ENCODE data around the gene ZNF837. TPM values are rescaled to one million over a fixed set of nuclear protein-coding genes. Genes with fewer than 3 reads are reported as not detected.
A peak's percentile ranks its signal among the peaks of the same experiment; 100 is the strongest.
"Not testable (repeated sequence)": the region's sequence is repeated elsewhere in the genome, so short reads cannot be mapped to it uniquely, and the experiment has no call there.

Gene ZNF837
- total RNA-seq, 1 experiment from 2014 or later: 2.5 TPM

DNA sequence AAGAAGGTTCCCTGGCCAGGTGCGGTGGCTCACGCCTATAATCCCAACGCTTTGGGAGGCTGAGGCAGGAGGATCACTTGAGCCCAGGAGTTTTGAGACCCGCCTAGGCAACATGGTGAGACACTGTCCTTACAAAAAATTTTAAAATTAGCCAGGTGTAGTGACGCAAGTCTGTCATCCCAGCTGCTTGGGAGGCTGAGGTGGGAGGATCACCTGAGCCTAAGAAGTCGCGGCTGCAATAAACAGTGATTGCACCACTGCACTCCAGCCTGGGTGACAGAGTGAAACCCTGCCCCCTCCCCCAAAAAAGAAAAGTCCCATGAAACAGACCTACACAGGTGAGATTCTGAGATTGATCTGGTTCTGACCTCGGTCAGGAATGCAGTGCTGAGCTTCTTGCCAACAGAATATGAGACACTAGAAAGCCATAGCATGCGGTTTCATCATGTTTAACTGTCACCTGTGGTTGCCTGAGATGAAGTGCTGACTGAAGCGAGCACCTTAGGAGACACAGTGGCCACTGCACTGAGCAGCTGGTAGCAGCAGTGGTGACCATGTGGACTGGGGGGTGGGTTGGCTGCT is 25.5 kb downstream of the ZNF837 start:
- DNase-seq (ENCODE audit: low read depth in 1 of 2, low spot score in 2 of 2): no peak

DNA sequence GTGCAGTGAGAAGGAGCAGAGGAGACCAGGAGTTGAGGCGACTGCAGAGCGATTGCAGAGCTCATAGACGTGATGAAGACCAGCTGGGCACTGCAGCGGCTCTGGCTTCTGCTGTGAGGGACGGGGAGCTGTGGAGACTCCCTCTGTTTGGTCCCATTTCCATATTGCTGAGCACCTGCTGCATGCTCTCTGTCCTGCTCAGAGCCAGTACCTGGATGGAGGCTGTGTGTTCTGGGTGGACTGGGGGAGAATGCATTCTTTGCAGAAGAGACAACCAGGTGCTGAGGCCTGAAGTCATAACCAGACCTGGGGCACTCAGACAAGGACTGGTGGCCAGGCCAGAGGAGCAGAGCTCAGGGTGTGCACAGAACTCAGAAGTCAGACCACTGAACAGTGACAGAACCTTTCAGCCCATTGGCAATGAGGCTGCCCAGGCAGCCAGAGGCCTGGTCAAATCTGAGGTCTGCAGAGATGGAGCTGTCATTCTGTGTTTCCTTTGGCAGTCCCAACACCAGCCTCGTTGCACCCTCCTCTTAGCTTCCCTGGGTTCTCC is 26.3 kb downstream of the ZNF837 start:
- no peak for DNase-seq (ENCODE audit: low read depth in 1 of 2, low spot score in 2 of 2)
- Histone ChIP-seq H3K9me3 (replicated peaks) (peaks cover 7% of the 10 kb centered on the region), H3K27ac (no peak overlapping the region), H3K36me3 (peaks cover 19% of the 10 kb centered on the region), H3K4me3 (no peak overlapping the region), H3K27me3 (replicated peaks) (peaks cover 10% of the 10 kb centered on the region), H3K4me1 (replicated peaks) (peaks cover 7% of the 10 kb centered on the region)

More for the DNA sequence above, 25.5 kb downstream of the ZNF837 start:
- peaks cover 16% of the 10 kb centered on the region for H3K36me3 ChIP-seq
- H3K4me3 ChIP-seq: no peak overlapping the region
- H3K27me3 ChIP-seq (replicated peaks): peaks cover 10% of the 10 kb centered on the region
- peaks cover 7% of the 10 kb centered on the region for H3K4me1 ChIP-seq (replicated peaks)
- H3K27ac ChIP-seq: no peak overlapping the region
- H3K9me3 ChIP-seq (replicated peaks): peaks cover 7% of the 10 kb centered on the region

DNA sequence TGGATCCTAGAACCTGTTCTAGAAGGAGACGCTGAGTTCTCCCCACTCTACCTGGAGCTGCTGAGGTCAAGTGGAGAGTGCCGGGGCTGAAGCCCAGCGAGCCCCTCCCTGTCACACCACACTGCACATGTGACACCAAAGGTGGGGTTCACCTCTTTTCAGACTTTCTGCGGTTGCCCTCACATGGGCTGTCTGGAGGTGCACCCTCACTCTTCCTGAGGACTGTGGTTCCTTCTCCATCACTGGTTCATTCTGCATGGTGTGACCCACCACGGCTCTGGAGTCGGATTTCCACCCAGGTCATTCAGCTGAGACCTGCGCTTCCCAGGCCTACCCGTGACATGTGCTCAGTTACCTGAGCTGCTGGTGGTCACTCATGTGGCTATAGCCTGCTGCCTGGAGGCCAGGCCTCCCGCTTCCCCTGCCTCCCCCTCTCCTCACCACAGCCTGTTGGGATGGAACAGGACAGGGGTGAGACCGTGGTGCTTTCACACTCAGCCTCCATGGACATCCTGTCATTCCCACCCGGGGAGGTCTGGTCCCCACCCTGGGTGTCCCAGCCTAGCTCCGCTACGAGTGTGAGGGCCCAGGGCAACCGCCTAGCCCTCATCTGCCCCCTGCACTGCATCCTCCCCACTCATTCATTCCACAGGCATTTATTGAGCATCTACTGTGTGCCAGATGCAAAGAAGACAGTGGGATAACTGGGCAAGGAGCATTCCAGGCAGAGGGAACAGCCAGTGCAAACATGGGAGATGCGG is 26.9 kb downstream of the ZNF837 start:
- Histone ChIP-seq H3K27ac (no peak overlapping the region), H3K9me3 (replicated peaks) (peaks cover 7% of the 10 kb centered on the region), H3K4me1 (replicated peaks) (peaks cover 7% of the 10 kb centered on the region), H3K27me3 (replicated peaks) (peaks cover 10% of the 10 kb centered on the region), H3K36me3 (peaks cover 19% of the 10 kb centered on the region), H3K4me3 (no peak overlapping the region)
- DNase-seq (ENCODE audit: low read depth in 1 of 2, low spot score in 2 of 2): peak in 1 of 2 experiments; percentile 32

DNA sequence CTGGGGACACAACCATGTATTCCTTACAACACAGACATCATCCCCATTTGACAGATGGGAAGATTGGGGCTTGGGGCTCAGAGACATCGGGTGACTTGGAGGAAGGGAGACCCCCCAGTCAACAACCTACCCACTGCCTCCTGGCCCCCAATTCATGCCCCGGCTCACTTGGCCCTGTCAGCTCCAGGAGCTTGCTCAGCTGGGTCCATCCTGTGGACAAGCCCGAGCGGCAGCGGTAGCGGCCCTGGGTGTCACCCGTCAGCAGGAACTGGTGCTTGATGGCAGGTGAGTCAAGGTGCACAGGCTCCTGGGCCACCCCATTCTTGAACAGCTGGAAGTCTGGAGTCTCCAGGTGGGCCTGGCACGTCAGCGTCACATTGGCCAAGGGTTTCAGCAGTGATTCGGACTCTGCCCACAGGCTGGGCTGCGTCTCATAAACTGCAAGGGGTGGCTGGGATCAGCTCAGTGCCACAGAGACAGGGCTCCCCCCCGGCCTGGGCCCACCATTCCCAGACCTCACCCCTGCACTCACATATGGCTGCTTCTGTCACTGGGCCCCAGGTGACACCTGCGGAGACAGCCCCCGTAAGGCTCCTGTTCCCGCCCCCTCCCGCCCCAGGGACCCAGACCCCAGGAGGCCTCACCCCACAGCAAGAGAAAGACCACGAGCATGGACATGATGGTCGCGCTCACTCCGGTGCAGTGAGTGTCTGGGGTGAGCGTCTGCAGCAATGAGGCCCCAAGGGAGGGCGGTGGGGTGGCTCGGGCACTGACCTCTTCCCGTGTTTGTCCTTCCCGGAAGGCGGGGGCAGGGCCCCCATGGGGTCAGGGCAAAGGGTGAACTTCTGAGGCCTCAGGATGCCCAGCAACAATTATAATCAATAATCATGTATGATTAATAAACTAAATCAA is 27.8 kb downstream of the ZNF837 start, which contains the start of gene A1BG:
Gene A1BG, minus strand, starts transcription at position 733 of the 912 bp plus-strand sequence. Its CDS starts 55 bp downstream, at position 678.
- Histone ChIP-seq H3K36me3 (peaks cover 19% of the 10 kb centered on the region), H3K9me3 (replicated peaks) (peaks cover 7% of the 10 kb centered on the region), H3K4me3 (no peak within 1 kb of the TSS), H3K27ac (no peak within 1 kb of the TSS), H3K27me3 (replicated peaks) (peaks cover 10% of the 10 kb centered on the region), H3K4me1 (replicated peaks) (peaks cover 12% of the 10 kb centered on the region)
- no peak for DNase-seq (ENCODE audit: low read depth in 1 of 2, low spot score in 2 of 2)

DNA sequence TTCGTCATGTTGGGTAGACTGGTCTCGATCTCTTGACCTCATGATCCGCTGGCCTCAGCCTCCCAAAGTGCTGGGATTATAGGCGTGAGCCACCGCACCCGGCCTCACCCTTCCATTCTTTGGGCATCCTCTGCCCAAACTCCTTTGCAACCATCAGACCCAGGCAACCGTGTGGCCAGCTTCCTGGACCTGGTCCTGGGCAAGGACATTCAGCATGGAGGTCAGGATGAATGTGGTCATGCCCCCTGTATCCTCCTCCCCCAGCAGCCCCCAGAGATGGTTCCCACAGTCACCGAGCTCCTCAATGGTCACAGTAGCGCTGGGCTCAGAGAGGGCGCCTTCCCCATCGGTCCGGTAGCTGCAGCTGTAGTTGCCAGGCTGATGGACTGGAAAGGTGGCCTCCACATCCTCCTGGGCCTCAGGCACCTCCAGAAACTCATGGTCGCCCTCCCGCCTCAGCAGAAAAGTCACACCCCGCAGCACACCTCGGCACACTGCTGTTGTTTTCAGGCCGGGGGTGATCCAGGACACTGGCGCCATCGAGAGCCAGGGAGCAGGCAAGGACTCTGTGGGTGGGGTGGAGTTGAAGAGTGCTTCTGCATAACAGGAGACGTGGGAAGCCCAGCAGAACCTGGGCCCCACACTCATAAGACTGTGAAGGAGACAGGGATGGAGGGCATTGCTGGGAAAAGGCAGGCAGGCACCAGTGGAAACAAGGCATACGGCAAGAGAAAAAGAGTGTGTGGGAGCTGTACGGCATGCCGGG is 28.7 kb downstream of the ZNF837 start:
- Histone ChIP-seq H3K9me3 (replicated peaks) (peaks cover 7% of the 10 kb centered on the region), H3K4me3 (no peak overlapping the region), H3K27ac (no peak overlapping the region), H3K4me1 (replicated peaks) (peaks cover 14% of the 10 kb centered on the region), H3K36me3 (peaks cover 19% of the 10 kb centered on the region), H3K27me3 (replicated peaks) (peaks cover 9% of the 10 kb centered on the region)
- DNase-seq (ENCODE audit: low read depth in 1 of 2, low spot score in 2 of 2): no peak

DNA sequence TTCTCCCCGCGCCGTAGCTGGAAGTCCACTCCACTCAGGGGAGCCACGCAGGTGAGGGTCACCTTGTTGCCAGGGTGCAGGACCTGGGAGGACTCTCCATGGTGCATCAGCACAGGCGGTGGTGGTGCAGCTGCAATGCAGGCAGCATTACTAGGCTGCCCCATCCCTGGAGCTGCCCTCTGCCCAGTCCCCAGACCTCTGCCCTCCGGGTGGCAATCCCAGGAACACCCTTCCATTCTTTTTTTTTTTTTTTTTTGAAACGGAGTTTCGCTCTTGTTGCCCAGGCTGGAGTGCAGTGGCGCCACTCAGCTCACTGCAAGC is 29.3 kb downstream of the ZNF837 start:
- no peak for DNase-seq (ENCODE audit: low read depth in 1 of 2, low spot score in 2 of 2)
- Histone ChIP-seq H3K27me3 (replicated peaks) (peaks cover 6% of the 10 kb centered on the region), H3K4me3 (no peak overlapping the region), H3K9me3 (replicated peaks) (peaks cover 6% of the 10 kb centered on the region), H3K36me3 (peaks cover 19% of the 10 kb centered on the region), H3K27ac (no peak overlapping the region), H3K4me1 (replicated peaks) (peaks cover 19% of the 10 kb centered on the region)

DNA sequence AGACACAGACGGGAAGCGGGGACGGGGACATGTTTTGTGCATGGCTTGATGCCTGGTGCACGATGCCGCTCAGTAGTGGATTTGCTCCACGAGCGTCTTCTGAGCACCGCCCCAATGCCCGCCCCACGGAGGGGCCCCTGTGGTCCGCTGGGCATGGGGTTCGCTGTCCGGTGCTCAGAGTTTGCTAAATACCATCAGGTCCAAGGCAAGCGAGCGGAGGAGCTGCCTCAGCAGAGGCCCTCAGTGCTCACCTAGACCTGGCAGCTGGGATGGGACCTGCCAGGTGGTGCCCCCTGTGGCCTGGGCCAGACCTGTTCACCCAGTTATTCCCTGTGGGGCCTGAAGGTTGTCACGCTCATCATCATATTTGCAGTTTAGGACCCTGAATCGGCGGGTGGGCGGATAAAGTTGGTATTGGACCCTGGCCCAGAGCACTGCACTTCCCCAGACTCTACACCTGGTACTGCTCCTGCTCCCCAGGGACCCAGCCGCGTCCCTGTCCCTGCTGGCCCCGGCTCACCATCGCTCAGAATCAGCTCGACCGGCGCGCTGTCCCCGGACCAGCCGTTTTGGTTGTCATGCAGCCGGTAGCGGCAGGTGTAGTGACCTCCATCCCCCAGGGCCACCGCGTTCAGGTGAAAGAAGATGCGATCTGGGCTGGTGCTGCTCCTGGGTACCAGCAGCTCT is 29.8 kb downstream of the ZNF837 start:
- Histone ChIP-seq H3K4me3 (no peak overlapping the region), H3K27ac (no peak overlapping the region), H3K27me3 (replicated peaks) (peaks cover under 1% of the 10 kb centered on the region), H3K4me1 (replicated peaks) (peaks cover 14% of the 10 kb centered on the region), H3K36me3 (peaks cover 19% of the 10 kb centered on the region), H3K9me3 (replicated peaks) (peaks cover under 1% of the 10 kb centered on the region; the same call in 1 of the 2 replicates)
- DNase-seq (ENCODE audit: low read depth in 1 of 2, low spot score in 2 of 2): no peak

DNA sequence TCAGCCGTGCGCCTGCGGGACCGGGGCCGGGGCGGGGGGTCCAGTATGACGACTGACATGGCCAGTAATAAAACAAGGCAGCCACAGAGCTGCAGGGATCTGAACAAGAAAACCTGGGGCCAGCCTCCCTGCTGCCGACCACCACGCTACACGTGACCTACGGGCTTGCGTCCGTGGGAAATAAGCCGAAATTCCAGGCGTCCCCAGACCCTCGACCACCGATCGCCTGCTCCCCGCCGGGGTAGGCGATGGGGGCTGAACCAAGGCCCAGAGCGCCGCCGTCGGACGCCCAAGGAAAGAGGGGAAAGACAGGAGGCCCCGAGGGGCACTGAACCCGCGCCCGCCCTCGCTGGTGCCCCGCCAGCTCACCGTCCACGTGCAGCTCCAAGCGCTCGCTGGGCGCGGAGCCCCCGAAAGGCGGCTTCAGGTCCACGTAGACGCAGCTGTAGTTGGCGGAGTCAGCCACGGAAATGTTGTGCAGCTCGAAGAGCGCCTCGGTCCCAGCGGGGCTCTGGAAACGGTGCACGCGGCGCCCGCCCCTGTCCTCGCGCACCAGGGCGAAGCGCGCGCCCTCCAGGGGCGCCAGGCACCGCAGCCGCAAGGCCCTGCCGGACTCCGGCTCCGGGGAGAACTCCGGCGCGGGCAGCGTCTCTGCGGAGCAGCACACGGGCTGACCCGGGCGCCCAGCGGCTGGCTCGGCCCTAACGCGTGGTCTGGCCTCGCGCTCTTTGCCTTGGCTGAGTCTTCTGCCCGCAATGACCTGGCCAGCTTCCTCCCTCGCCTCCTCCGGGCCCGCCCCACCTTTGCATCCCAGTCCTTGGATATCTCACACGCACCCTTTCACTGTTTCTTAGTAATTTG is 30.6 kb downstream of the ZNF837 start:
- H3K4me1 ChIP-seq (replicated peaks): peaks cover 14% of the 10 kb centered on the region

DNA sequence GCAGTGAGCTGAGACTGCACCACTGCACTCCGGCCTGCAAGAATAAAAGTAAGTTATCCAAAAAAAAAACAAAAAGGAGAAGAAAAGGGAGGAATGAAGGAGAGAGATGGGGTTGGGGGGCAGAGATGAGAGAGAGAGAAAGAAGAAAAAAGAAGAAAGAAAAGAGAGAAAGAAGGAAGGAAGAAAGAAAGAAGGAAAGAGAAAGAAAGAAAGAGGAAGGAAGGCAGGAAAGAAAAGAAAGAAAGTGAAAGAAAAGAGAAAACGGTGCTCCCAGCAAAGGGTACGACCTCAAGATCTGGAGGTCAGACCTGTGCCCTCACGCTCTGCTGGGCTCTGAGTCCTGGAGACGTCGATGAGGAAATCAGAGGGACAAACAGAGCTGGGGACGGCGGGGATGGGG is 31.2 kb downstream of the ZNF837 start:
- Histone ChIP-seq H3K27me3 (replicated peaks) (no peaks in the 10 kb centered on the region), H3K27ac (no peak overlapping the region), H3K9me3 (replicated peaks) (no peaks in the 10 kb centered on the region), H3K4me3 (no peak overlapping the region), H3K36me3 (peaks cover 19% of the 10 kb centered on the region), H3K4me1 (replicated peaks) (peaks cover 14% of the 10 kb centered on the region)
- DNase-seq (ENCODE audit: low read depth in 1 of 2, low spot score in 2 of 2): no peak

More for the DNA sequence above, 30.6 kb downstream of the ZNF837 start:
- no peak for DNase-seq (ENCODE audit: low read depth in 1 of 2, low spot score in 2 of 2)
- peaks cover 19% of the 10 kb centered on the region for H3K36me3 ChIP-seq
- H3K27ac ChIP-seq: no peak overlapping the region
- H3K9me3 ChIP-seq (replicated peaks): no peaks in the 10 kb centered on the region
- H3K4me3 ChIP-seq: no peak overlapping the region
- H3K27me3 ChIP-seq (replicated peaks): no peaks in the 10 kb centered on the region

DNA sequence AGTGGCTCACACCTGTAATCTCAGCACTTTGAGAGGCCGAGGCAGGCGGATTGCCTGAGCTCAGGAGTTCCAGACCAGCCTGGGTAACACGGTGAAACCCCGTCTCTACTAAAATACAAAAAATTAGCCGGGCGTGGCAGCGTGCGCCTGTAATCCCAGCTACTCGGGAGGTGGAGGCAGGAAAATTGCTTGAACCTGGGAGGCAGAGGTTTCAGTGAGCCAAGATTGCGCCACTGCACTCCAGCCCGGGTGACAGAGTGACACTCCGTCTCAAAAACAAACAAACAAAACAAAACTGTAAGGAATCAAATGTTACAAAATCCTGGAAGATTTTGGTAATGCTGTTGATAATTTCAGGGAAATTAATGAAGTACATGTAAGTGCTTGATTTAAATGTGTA is 32.8 kb downstream of the ZNF837 start:
- not testable (repeated sequence) for H3K27ac ChIP-seq; DNase-seq (ENCODE audit: low read depth in 1 of 2, low spot score in 2 of 2); H3K27me3 ChIP-seq (replicated peaks); H3K9me3 ChIP-seq (replicated peaks)
- H3K4me3 ChIP-seq: peak overlapping the region; percentile 65
- H3K36me3 ChIP-seq: peaks cover 19% of the 10 kb centered on the region
- peaks cover 14% of the 10 kb centered on the region for H3K4me1 ChIP-seq (replicated peaks)

DNA sequence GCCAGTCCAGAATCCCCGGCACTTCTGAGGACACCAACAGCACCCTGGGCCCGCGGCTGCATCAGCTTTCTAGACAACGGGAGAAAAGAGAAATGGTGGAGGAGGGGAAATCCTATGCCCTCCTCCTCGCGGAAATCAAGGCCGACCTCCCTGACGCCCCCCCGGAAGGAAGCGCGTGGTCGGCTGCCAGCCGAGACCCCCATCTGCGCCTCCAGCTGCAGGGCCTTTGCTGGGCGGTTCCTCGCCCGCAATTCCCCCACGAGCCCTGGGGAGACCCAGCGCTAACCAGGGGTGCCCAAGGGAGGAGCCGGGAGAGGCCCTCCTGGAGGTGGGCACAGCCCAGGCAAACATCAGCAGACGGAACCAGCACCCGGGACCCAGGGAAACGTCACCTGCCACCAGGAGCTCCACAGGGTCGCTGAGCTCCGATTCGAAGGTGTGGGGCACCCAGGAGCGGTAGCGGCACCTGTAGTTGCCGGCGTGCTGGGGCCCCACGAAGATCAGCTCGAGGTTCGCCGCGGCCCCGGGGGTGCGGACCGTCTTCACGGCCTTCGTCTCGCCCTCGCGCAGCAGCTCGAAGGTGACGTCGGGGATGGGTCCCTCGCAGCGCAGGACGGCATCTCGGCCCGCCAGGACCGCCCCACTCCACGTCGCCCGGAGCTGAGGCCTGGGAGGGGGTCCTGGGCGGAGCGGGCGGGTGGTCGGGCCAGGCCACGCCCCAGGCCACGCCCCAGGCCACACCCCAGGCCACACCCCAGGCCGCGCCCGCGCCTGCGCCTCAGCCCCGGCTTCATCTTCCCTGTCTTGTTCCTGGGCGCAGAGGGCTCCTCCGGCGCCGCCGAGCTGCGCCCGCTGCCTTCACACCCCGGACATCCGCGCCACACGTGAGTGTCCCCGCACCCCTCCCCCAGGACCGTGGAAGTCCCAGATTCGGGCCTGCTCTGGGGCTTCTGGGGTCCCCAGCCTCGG is 33.6 kb downstream of the ZNF837 start:
- no peaks in the 10 kb centered on the region for H3K9me3 ChIP-seq (replicated peaks)
- peak; percentile 80 to 81 for DNase-seq (ENCODE audit: low read depth in 1 of 2, low spot score in 2 of 2)
- peaks cover 14% of the 10 kb centered on the region for H3K4me1 ChIP-seq (replicated peaks)
- no peak overlapping the region for H3K27ac ChIP-seq
- peak overlapping the region; percentile 65 for H3K4me3 ChIP-seq
- no peaks in the 10 kb centered on the region for H3K27me3 ChIP-seq (replicated peaks)
- peaks cover 20% of the 10 kb centered on the region for H3K36me3 ChIP-seq

All from SJSA1 (cell line).